AG04449 (cell line): ENCODE results near the gene GALNT10.

Source experiments
- CTCF ChIA-PET: fragments of 350-600 bp; formaldehyde crosslinking; extraction: SDS; loops from one replicate; lab custom pipeline; 2021; ENCODE audit warnings: antibody characterized with exemption; lab: Yijun Ruan, JAX
- POLR2A ChIA-PET: fragments of 400-600, 350-600 bp; formaldehyde crosslinking; extraction: SDS; loops from one replicate; lab custom pipeline; 2020; ENCODE audit warnings: antibody characterized with exemption, inconsistent platforms; lab: Yijun Ruan, JAX
- DNase-seq: peaks from one replicate; pipeline ENCODE4 v3.0.0-alpha.2; 2010; ENCODE audit warnings: low read depth, low spot score
- H3K4me3 ChIP-seq: 2 replicates; pipeline ENCODE4 v1.5.1; 2011; ENCODE audit warnings: low read depth, mild to moderate bottlenecking, control low read depth, low read length
- TF ChIP-seq, protein P1 (sequence below): IDR thresholded peaks from one replicate; pipeline ENCODE4 v1.5.1; 2011; ENCODE audit warnings: mild to moderate bottlenecking, moderate library complexity, low read length, control low read depth, inconsistent platforms; ENCODE audit not compliant: insufficient read depth; ENCODE audit errors: missing control alignments

The GALNT10 gene

DNA sequence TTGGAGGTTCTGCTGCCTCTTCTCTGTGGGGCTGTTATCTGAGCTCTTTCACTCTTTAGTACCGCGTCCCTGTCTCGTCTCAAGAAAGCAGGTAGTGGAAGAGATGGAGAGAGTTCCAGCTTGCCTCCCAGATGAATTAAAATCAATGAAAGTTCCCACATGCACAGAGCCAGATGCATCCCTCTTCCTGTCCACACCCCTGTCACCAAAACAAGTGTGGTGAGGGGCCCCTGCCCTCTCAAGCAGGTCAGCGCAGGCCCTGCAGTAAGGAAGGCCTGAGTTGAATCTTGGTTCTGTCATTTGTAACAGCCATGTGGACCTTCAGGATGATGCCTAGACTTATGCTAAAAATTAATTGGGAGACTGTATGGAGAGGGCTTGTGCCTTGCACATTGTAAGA is 26.9 kb downstream of the GALNT10 start:
- POLR2A ChIA-PET: interaction anchor here (1.0 kb wide), 1 partner anchor 28 kb away, joined by 3 read pairs; no protein-coding TSS in a partner anchor
- no peak overlapping the region for H3K4me3 ChIP-seq
- TF ChIP-seq, protein P1, sequence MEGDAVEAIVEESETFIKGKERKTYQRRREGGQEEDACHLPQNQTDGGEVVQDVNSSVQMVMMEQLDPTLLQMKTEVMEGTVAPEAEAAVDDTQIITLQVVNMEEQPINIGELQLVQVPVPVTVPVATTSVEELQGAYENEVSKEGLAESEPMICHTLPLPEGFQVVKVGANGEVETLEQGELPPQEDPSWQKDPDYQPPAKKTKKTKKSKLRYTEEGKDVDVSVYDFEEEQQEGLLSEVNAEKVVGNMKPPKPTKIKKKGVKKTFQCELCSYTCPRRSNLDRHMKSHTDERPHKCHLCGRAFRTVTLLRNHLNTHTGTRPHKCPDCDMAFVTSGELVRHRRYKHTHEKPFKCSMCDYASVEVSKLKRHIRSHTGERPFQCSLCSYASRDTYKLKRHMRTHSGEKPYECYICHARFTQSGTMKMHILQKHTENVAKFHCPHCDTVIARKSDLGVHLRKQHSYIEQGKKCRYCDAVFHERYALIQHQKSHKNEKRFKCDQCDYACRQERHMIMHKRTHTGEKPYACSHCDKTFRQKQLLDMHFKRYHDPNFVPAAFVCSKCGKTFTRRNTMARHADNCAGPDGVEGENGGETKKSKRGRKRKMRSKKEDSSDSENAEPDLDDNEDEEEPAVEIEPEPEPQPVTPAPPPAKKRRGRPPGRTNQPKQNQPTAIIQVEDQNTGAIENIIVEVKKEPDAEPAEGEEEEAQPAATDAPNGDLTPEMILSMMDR: no peak
- CTCF ChIA-PET: interaction anchor here (1.2 kb wide), 1 partner anchor 187 kb away, joined by 5 read pairs; no protein-coding TSS in a partner anchor
- no peak for DNase-seq

DNA sequence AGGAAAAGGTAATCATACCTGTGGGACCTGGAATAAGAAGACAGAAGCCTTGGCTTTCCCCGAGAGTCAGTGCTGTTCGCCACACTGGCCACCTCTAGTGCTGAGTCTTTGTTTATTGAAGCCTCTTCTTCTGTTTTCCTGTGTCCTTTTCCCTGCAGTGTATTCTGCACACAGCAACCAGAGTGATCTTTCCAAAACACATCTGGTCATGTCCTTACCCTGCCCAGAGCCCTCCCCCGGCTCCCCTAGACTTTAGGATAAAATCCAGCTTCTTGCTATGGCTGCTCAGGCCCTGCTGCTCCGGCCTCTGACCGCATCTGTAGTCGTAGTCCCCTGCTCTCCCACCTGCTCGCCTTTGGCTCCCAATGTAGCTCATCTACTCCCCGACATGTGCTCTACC is 28.3 kb downstream of the GALNT10 start:
- CTCF ChIA-PET: interaction anchor here (1.2 kb wide), 1 partner anchor 21 kb away, joined by 3 read pairs; no protein-coding TSS in a partner anchor
- POLR2A ChIA-PET: no interaction called here
- no peak for DNase-seq
- no peak overlapping the region for H3K4me3 ChIP-seq
- TF ChIP-seq, protein P1: no peak

DNA sequence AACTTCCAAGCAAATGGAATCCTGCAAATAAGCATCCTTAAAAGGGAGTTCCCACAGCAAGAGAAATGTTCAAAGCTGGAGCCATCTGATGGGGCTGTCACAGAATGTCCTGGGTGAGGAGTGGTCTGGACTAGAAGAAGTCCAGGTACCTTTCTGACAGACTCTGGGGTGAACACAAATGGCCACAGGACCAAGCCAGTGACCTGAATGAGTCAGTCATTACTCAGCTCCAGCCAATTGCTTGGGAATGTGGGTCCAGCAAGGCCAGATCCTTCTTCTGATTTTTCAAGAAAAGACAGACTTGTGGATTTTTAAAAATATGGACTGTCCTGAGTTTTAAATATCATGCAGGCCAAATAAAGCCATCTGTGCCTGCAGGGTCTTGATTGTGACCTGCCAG is 30.1 kb downstream of the GALNT10 start:
- CTCF ChIA-PET: interaction anchor here (1.2 kb wide), 1 partner anchor 184 kb away, joined by 6 read pairs; no protein-coding TSS in a partner anchor
- DNase-seq: no peak
- no peak overlapping the region for H3K4me3 ChIP-seq
- TF ChIP-seq, protein P1: no peak
- POLR2A ChIA-PET: interaction anchor here (0.9 to 1.8 kb wide), 5 partner anchors 9 to 67 kb away, joined by 3 to 12 read pairs (median 3); no protein-coding TSS in a partner anchor

DNA sequence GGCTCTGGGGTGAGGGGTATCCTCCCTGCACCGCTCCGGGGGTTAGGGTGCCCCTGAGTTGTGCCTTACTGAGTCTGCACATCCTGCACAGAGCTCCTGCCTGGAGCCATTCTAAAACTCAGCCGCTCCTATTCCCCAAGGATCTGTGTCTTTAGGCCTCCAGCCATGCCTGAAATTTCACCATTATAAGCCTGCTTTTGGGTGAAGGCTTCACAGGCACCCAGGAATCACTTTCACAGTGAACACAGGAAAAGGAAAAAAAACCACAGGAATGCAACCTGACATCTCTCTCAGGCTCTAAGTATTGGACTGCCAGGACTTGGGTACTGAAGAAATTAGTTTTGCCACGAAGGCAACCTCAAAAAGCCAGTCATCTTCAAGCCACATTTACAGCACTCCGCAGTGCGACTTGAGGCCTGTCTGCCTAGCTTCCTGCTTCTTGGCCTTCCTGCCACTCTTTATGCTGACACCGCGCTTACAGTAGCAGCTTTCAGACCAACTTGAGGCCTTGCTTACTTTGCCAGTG is 30.9 kb downstream of the GALNT10 start:
- DNase-seq: peak; percentile 95
- H3K4me3 ChIP-seq: no peak overlapping the region
- ChIA-PET CTCF (interaction anchor here (1.1 to 1.2 kb wide), 3 partner anchors 10 to 183 kb away, joined by 3 to 6 read pairs (median 3); no protein-coding TSS in a partner anchor), POLR2A (interaction anchor here (0.6 to 1.8 kb wide), 8 partner anchors 9 to 67 kb away, joined by 3 to 12 read pairs (median 3); no protein-coding TSS in a partner anchor)
- TF ChIP-seq, protein P1: no peak

DNA sequence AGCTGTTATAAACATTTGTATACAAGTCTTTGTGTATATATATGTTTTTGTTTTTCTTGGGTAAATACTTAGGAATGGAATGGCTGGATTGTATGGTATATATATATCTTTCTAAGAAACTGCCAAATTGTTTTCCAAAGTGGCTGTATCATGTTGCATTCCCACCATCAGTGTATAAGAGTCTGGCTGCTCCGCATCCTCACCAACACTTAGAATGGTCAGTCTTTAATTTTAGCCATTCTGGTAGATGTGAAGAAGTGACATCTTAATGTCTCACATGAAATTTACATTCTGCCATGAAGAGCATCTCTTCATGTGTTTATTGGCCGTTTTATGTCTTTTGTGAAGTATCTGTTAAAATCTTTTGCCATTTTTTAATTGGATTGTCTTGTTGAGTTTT is 31.9 kb downstream of the GALNT10 start:
- TF ChIP-seq, protein P1: no peak
- DNase-seq: no peak
- POLR2A ChIA-PET: no interaction called here
- H3K4me3 ChIP-seq: no peak overlapping the region
- CTCF ChIA-PET: interaction anchor here (1.1 kb wide), 1 partner anchor 9 kb away, joined by 3 read pairs; no protein-coding TSS in a partner anchor

DNA sequence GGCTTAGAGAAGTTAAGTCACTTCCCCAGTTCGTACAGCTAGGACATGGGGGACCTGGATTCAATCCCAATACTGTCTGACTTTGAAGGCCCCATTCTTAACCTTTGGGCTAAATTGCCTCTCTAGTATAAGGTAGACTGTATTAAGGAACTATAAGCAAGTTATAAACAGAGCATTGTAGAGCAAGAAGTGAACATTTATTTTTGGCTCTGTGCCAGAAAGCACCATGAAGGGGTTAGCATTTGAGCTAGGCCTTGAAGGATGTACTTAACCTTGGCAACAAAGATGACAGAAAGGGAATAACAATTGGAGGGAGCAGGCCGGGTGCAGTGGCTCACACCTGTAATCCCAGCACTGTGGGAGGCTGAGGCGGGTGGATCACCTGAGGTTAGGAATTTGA is 32.8 kb downstream of the GALNT10 start:
- ChIA-PET POLR2A (no interaction called here), CTCF (interaction anchor here (1.2 to 2.1 kb wide), 2 partner anchors 13 to 17 kb away, joined by 4 to 7 read pairs; no protein-coding TSS in a partner anchor)
- DNase-seq: no peak
- no peak overlapping the region for H3K4me3 ChIP-seq
- TF ChIP-seq, protein P1: no peak
